AG09309 (cell line): ENCODE measurements around the gene PCBP1.

ENCODE experiments used
- DNase-seq: peaks from one replicate; pipeline ENCODE4 v3.0.0-alpha.2; 2010; ENCODE audit warnings: low read depth
- H3K4me3 ChIP-seq: 2 replicates; pipeline ENCODE4 v1.5.1; 2011; ENCODE audit warnings: mild to moderate bottlenecking, low read depth, low read length, moderate library complexity; ENCODE audit not compliant: control insufficient read depth
- CTCF ChIP-seq: IDR thresholded peaks from 2 replicates; pipeline ENCODE4 v1.5.1; 2011; ENCODE audit warnings: mild to moderate bottlenecking, low read depth, low read length, inconsistent platforms; ENCODE audit not compliant: insufficient read depth, control insufficient read depth; ENCODE audit errors: missing control alignments

PCBP1 gene

GRCh38 chr2:70086838-70087701 is at the start of gene PCBP1:
PCBP1 (plus strand) TSS chr2:70087477; CDS start chr2:70087744, 267 bp downstream.
- peak within 1 kb of the TSS; percentile 69 for H3K4me3 ChIP-seq
- TF ChIP-seq CTCF, result no peak
- peak; percentile 83 for DNase-seq

GRCh38 chr2:70039366-70039765 is 47.9 kb upstream of the PCBP1 start:
- TF ChIP-seq CTCF, result no peak
- no peak for DNase-seq
- no peak overlapping the region for H3K4me3 ChIP-seq

- DNase-seq, result no peak
- no peak overlapping the region for H3K4me3 ChIP-seq
- no peak for TF ChIP-seq CTCF
Measured at GRCh38 chr2:70041663-70042062, 45.6 kb upstream of the PCBP1 start.

GRCh38 chr2:70042246-70042645 is 45.0 kb upstream of the PCBP1 start:
- TF ChIP-seq CTCF, result no peak
- no peak overlapping the region for H3K4me3 ChIP-seq
- no peak for DNase-seq

GRCh38 chr2:70043252-70043875 is 43.9 kb upstream of the PCBP1 start:
- no peak overlapping the region for H3K4me3 ChIP-seq
- DNase-seq, result no peak
- TF ChIP-seq CTCF, result no peak

- TF ChIP-seq CTCF, result no peak
- H3K4me3 ChIP-seq, result no peak overlapping the region
- DNase-seq, result no peak
Measured at GRCh38 chr2:70044290-70045040, 42.8 kb upstream of the PCBP1 start.
